Measurements from ENCODE around the gene MPPED2.
A peak's percentile ranks its signal among the peaks of the same experiment; 100 is the strongest.

MPPED2 gene

GRCh38 chr11:30580573-30580972 is 5.6 kb downstream of the MPPED2 start:
- Histone ChIP-seq H3K4me2 (ENCODE audit: low read depth, low read length) (no peak overlapping the region), H3K36me3 (replicated peaks; ENCODE audit: insufficient read depth, low read length) (no peaks in the 10 kb centered on the region), H3K4me1 (ENCODE audit: low read length) (peaks cover 12% of the 10 kb centered on the region), H3K27me3 (replicated peaks; ENCODE audit: insufficient read depth, low read length) (peaks cover 13% of the 10 kb centered on the region), H3K4me3 (ENCODE audit: low read length) (no peak overlapping the region), H3F3A (ENCODE audit: insufficient read depth, low read length) (peaks cover 5% of the 10 kb centered on the region), H4K20me1 (ENCODE audit: insufficient read depth, low read length) (no peaks in the 10 kb centered on the region), H2AFZ (ENCODE audit: low read length) (no peak overlapping the region), H3K27ac (ENCODE audit: low read length) (no peak overlapping the region), H3K9me2 (replicated peaks; ENCODE audit: insufficient read depth, low read length) (no peaks in the 10 kb centered on the region), H3K79me2 (ENCODE audit: low read length) (no peaks in the 10 kb centered on the region), H3K9ac (ENCODE audit: low read length) (no peak overlapping the region), H3K9me3 (replicated peaks; ENCODE audit: insufficient read depth, low read length) (no peaks in the 10 kb centered on the region)
- TF ChIP-seq CTCF (IDR thresholded peaks at IDR 0.05; ENCODE audit: low read length) (no peak), EZH2 (optimal IDR thresholded peaks at IDR 0.05; ENCODE audit: low read depth, low read length) (no peak), EZH2phosphoT487 (IDR thresholded peaks at IDR 0.05; ENCODE audit: low read length) (no peak)
- DNase-seq: no peak

- H3K9me2 ChIP-seq (replicated peaks; ENCODE audit: insufficient read depth, low read length): no peaks in the 10 kb centered on the region
- H3K4me2 ChIP-seq (ENCODE audit: low read depth, low read length): peak overlapping the region; percentile 55
- no peak overlapping the region for H2AFZ ChIP-seq (ENCODE audit: low read length)
- TF ChIP-seq CTCF (IDR thresholded peaks at IDR 0.05; ENCODE audit: low read length): no peak
- TF ChIP-seq EZH2 (optimal IDR thresholded peaks at IDR 0.05; ENCODE audit: low read depth, low read length): no peak
- no peak for TF ChIP-seq EZH2phosphoT487 (IDR thresholded peaks at IDR 0.05; ENCODE audit: low read length)
- H3K9me3 ChIP-seq (replicated peaks; ENCODE audit: insufficient read depth, low read length): no peaks in the 10 kb centered on the region
- H3F3A ChIP-seq (ENCODE audit: insufficient read depth, low read length): peaks cover 5% of the 10 kb centered on the region
- no peak overlapping the region for H3K9ac ChIP-seq (ENCODE audit: low read length)
- H3K27ac ChIP-seq (ENCODE audit: low read length): no peak overlapping the region
- H3K4me3 ChIP-seq (ENCODE audit: low read length): no peak overlapping the region
- H3K27me3 ChIP-seq (replicated peaks; ENCODE audit: insufficient read depth, low read length): peaks cover 9% of the 10 kb centered on the region
- no peaks in the 10 kb centered on the region for H4K20me1 ChIP-seq (ENCODE audit: insufficient read depth, low read length)
- H3K4me1 ChIP-seq (ENCODE audit: low read length): peaks cover 12% of the 10 kb centered on the region
- no peaks in the 10 kb centered on the region for H3K79me2 ChIP-seq (ENCODE audit: low read length)
- no peaks in the 10 kb centered on the region for H3K36me3 ChIP-seq (replicated peaks; ENCODE audit: insufficient read depth, low read length)
- DNase-seq: peak; percentile 68
Observed at GRCh38 chr11:30579415-30580175, 6.6 kb downstream of the MPPED2 start.

- no peak for TF ChIP-seq EZH2 (optimal IDR thresholded peaks at IDR 0.05; ENCODE audit: low read depth, low read length)
- no peak for TF ChIP-seq CTCF (IDR thresholded peaks at IDR 0.05; ENCODE audit: low read length)
- TF ChIP-seq EZH2phosphoT487 (IDR thresholded peaks at IDR 0.05; ENCODE audit: low read length): no peak
- Histone ChIP-seq H3K79me2 (ENCODE audit: low read length) (no peaks in the 10 kb centered on the region), H2AFZ (ENCODE audit: low read length) (no peak overlapping the region), H3F3A (ENCODE audit: insufficient read depth, low read length) (peaks cover 5% of the 10 kb centered on the region), H3K9me3 (replicated peaks; ENCODE audit: insufficient read depth, low read length) (no peaks in the 10 kb centered on the region), H3K36me3 (replicated peaks; ENCODE audit: insufficient read depth, low read length) (no peaks in the 10 kb centered on the region), H3K9me2 (replicated peaks; ENCODE audit: insufficient read depth, low read length) (no peaks in the 10 kb centered on the region), H3K9ac (ENCODE audit: low read length) (no peak overlapping the region), H3K4me2 (ENCODE audit: low read depth, low read length) (no peak overlapping the region), H4K20me1 (ENCODE audit: insufficient read depth, low read length) (no peaks in the 10 kb centered on the region), H3K27ac (ENCODE audit: low read length) (no peak overlapping the region), H3K27me3 (replicated peaks; ENCODE audit: insufficient read depth, low read length) (peaks cover 3% of the 10 kb centered on the region), H3K4me1 (ENCODE audit: low read length) (peaks cover 12% of the 10 kb centered on the region), H3K4me3 (ENCODE audit: low read length) (no peak overlapping the region)
- DNase-seq: no peak
Observed at GRCh38 chr11:30578406-30578805, 7.7 kb downstream of the MPPED2 start.
